Bronchial epithelial cell (primary cell): ENCODE measurements around the gene SLC31A1. TPM values are rescaled to one million over a fixed set of nuclear protein-coding genes. Genes with fewer than 3 reads are reported as not detected.

Experiments used
- DNase-seq: peaks from one replicate; pipeline ENCODE4 v3.0.0-alpha.2; 2010; ENCODE audit warnings: low read depth
- FAIRE-seq: peaks from 2 replicates; lab custom pipeline; 2011; peaks lifted over from hg19 to GRCh38; lab: Jason Lieb, UNC
- H3K27me3 ChIP-seq: 2 replicates; pipeline ENCODE4 v1.5.1; 2011; ENCODE audit warnings: low read length; ENCODE audit not compliant: control insufficient read depth, insufficient read depth
- H3K36me3 ChIP-seq: 2 replicates; pipeline ENCODE4 v1.5.1; 2011; ENCODE audit warnings: low read length; ENCODE audit not compliant: control insufficient read depth, insufficient read depth
- H3K4me3 ChIP-seq: 2 replicates; pipeline ENCODE4 v1.5.1; 2011; ENCODE audit warnings: mild to moderate bottlenecking, low read depth, low read length, control low read depth
- total RNA-seq: library from RNA; depleted of rRNA; stranded (reverse); fragments of >200 nt; gene quantifications from 2 replicates; pipeline ENCODE4 v1.2.1, GENCODE V29; 2014
- TF ChIP-seq, protein P1 (sequence below): IDR thresholded peaks from 2 replicates; pipeline ENCODE4 v1.5.1; 2011; ENCODE audit warnings: mild to moderate bottlenecking, moderate library complexity, low read length, control low read depth, inconsistent platforms; ENCODE audit not compliant: insufficient read depth, severe bottlenecking

Gene SLC31A1
- total RNA-seq, 1 donor from 2014 or later = 29.7 TPM

DNA sequence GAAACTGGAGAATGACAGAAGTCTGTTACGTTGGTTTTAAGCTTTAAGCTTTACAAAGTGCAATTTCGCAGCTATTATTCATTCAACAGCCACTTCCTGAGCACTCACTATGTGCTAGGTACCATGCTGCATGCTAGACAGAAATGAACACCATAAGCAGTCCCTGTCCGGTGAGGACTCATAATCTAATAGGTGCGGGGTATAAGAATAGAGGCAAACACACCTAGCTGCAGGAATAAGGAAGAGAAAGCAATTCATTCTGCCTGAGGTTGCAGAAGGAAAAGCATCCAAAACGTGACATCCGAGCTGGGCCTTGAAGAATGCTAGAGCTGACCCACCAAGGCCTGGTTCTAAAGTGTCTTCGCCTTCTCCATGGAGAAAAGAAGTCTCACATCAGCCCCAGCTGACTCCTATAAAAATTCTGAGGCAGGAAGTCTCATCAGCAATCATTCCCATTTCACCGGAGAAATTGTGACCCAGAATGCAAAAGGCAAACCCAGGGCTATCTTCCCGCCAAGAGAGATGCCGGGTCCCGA lies 809 bp upstream of the SLC31A1 start:
- Histone ChIP-seq H3K27me3 (no peaks in the 10 kb centered on the region), H3K36me3 (no peaks in the 10 kb centered on the region), H3K4me3 (peak overlapping the region; percentile 78)
- FAIRE-seq (no peak), DNase-seq (peak; percentile 24)
- TF ChIP-seq, protein P1, sequence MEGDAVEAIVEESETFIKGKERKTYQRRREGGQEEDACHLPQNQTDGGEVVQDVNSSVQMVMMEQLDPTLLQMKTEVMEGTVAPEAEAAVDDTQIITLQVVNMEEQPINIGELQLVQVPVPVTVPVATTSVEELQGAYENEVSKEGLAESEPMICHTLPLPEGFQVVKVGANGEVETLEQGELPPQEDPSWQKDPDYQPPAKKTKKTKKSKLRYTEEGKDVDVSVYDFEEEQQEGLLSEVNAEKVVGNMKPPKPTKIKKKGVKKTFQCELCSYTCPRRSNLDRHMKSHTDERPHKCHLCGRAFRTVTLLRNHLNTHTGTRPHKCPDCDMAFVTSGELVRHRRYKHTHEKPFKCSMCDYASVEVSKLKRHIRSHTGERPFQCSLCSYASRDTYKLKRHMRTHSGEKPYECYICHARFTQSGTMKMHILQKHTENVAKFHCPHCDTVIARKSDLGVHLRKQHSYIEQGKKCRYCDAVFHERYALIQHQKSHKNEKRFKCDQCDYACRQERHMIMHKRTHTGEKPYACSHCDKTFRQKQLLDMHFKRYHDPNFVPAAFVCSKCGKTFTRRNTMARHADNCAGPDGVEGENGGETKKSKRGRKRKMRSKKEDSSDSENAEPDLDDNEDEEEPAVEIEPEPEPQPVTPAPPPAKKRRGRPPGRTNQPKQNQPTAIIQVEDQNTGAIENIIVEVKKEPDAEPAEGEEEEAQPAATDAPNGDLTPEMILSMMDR = no peak

DNA sequence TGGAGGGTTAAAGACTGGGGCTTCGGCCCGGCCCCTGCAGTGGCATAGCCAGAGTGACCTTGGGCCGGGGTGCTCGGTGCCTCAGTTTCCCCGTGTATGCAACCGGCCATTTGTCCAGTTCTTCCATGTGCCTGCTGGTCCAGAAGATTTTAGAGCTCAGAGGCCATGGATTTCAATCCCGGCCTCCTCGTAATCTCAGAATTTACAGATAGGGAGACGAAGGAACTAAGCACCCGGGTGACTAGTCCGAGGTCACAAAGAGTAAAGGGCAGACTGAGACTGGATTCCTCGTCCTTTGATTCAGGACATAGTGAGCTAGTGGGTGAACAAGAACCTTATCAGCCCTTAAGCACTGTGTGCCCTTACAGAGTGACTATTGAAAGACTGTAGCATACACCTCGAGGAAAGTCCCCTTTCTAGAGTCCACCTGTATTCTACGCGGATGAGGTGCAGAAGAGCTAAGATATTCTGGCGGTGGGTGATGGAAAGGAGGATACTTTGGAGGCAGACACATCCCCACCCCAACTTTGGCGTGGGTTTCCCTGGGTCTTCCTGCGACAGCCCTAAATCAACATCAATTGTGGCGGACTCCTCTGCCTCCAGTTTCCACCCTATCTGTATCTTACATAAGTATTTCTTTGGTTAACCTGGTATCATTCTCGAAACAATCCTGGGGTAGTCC lies 597 bp downstream of the SLC31A1 start:
- no peaks in the 10 kb centered on the region for H3K27me3 ChIP-seq
- peak overlapping the region; percentile 78 for H3K4me3 ChIP-seq
- no peak for FAIRE-seq
- TF ChIP-seq, protein P1 = no peak
- no peaks in the 10 kb centered on the region for H3K36me3 ChIP-seq
- DNase-seq = peak; percentile 26

DNA sequence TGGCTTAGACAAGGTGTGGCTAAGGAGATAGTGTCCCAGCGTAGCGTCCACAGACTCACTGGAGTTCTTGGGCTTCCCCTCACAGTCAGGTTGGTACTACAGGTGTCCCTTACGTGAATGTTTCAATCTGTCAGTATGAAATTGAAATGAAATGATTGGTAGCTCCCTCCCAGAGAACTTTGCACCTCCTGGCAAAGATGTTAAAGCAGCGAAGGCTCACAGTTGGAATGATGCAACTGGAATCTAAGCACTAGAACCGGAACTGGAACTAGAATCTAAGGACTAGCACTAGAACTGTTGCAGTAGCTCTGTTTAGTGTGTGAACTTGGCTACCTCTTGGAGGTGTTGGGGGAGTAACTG lies 1.1 kb downstream of the SLC31A1 start:
- DNase-seq (peak; percentile 12), FAIRE-seq (no peak)
- Histone ChIP-seq H3K27me3 (no peaks in the 10 kb centered on the region), H3K4me3 (peak overlapping the region; percentile 78), H3K36me3 (no peaks in the 10 kb centered on the region)
- TF ChIP-seq, protein P1 = no peak

DNA sequence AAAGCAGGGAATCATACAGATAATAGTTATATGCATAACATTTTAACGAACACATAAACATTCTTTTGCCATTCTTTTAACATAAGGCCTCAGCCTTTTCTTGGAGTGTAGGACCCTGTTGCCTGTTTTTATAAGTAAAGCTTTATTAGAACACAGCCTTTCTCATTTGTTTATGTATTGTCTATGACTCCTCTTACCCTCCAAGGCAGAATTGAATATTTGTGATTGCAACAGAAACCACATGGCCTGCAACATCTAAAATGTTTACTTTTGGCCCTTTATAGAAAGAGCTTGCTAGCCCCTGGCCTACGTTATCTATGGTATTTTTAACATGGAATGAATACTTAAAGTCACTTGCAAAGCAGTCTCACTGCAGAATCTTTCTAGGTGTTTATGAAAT lies 2.6 kb downstream of the SLC31A1 start:
- no peaks in the 10 kb centered on the region for H3K36me3 ChIP-seq
- TF ChIP-seq, protein P1 = no peak
- no peaks in the 10 kb centered on the region for H3K27me3 ChIP-seq
- no peak overlapping the region for H3K4me3 ChIP-seq
- FAIRE-seq (no peak), DNase-seq (no peak)

DNA sequence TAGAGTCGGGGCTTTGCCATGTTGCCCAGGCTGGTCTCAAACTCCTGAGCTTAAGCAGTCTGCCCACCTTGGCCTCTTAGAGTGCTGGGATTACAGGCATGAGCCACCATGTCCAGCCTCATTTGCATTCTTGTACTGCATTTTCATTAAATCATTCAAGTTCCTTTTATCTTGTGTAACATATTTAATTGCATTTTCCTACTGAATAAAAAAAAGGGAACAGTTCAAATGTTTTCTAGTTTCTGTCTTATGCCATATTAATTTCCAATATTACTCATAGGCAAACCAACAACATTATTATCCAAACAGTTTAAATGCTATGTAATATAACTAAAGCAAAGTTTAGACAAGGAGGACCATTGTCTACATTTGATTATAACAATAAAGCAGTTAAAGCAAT lies 6.1 kb downstream of the SLC31A1 start:
- H3K36me3 ChIP-seq = no peaks in the 10 kb centered on the region
- DNase-seq = no peak
- TF ChIP-seq, protein P1 = no peak
- FAIRE-seq = no peak
- H3K27me3 ChIP-seq = no peaks in the 10 kb centered on the region
- H3K4me3 ChIP-seq = no peak overlapping the region
